ENCODE results near the gene GOLT1A.

- TF ChIP-seq CTCF (IDR thresholded peaks at IDR 0.05) (no peak), SMC3 (IDR thresholded peaks at IDR 0.05) (no peak), ESRRA (IDR thresholded peaks at IDR 0.05; ENCODE audit: borderline replicate concordance, low read length) (no peak), RFX5 (IDR thresholded peaks at IDR 0.05) (no peak), EHMT2 (IDR thresholded peaks at IDR 0.05; ENCODE audit: low read depth) (no peak), POLR2A (IDR thresholded peaks at IDR 0.05; ENCODE audit: low read length) (no peak), NPAS2 (CRISPR knock-in tag; IDR thresholded peaks at IDR 0.05; ENCODE audit: borderline replicate concordance) (no peak), MYC (IDR thresholded peaks at IDR 0.05; ENCODE audit: borderline replicate concordance, low read length) (no peak), TP53 (CRISPR knock-in tag; IDR thresholded peaks at IDR 0.05) (no peak), KDM1A (IDR thresholded peaks at IDR 0.05; ENCODE audit: low read depth) (no peak), HMGXB4 (CRISPR knock-in tag; IDR thresholded peaks at IDR 0.05; ENCODE audit: borderline replicate concordance) (no peak), ZC3H11A (IDR thresholded peaks at IDR 0.05) (no peak), NR3C1 (IDR thresholded peaks at IDR 0.05) (no peak), JUNB (IDR thresholded peaks at IDR 0.05) (no peak)
Observed at GRCh38 chr1:204174958-204175357, 38.8 kb downstream of the GOLT1A start.

Data from A549 (cell line).